H1 (cell line): ENCODE results near the gene PTN. TPM values are rescaled to one million over a fixed set of nuclear protein-coding genes. Genes with fewer than 3 reads are reported as not detected.

Source experiments
- CTCF ChIA-PET: fragments of 300-600 bp; sonication (Branson Sonifier 250); formaldehyde crosslinking; loops from one replicate; lab custom pipeline; 2021; ENCODE audit not compliant: partially characterized antibody; lab: Charles Lee
- POLR2A ChIA-PET: fragments of 300-600 bp; sonication (Branson Sonifier 250); formaldehyde crosslinking; loops from one replicate; lab custom pipeline; 2021; ENCODE audit warnings: inconsistent platforms; ENCODE audit not compliant: partially characterized antibody; lab: Charles Lee
- DNase-seq, 2 experiments: peaks; one replicate each; pipeline versions ENCODE4 v3.0.0 to v3.0.0-alpha.2; 2010 to 2022; ENCODE audit warnings: low spot score in 2 of 2, low read depth in 1 of 2, mixed read lengths in 1 of 2
- FAIRE-seq: peaks from 2 replicates; lab custom pipeline; 2011; peaks lifted over from hg19 to GRCh38; lab: Jason Lieb, UNC
- H2AFZ ChIP-seq: 2 replicates; pipeline ENCODE4 v1.8.1; 2012; ENCODE audit warnings: low read length, inconsistent platforms
- H2AK5ac ChIP-seq: 2 replicates; pipeline ENCODE4 v1.6.1; 2013; ENCODE audit warnings: low read depth, low read length
- H2BK120ac ChIP-seq: replicated peaks from 2 replicates; pipeline ENCODE3; 2013; ENCODE audit warnings: low read depth, low read length, inconsistent platforms
- H2BK12ac ChIP-seq: 2 replicates; pipeline ENCODE4 v1.6.1; 2013; ENCODE audit warnings: low read depth, low read length
- H2BK15ac ChIP-seq: 2 replicates; pipeline ENCODE4 v1.6.1; 2013; ENCODE audit warnings: low read length
- H2BK20ac ChIP-seq: 2 replicates; pipeline ENCODE4 v1.6.1; 2013; ENCODE audit warnings: low read length
- H2BK5ac ChIP-seq: 2 replicates; pipeline ENCODE4 v1.6.1; 2013; ENCODE audit warnings: low read depth, low read length
- H3K14ac ChIP-seq: 2 replicates; pipeline ENCODE4 v1.6.1; 2013; ENCODE audit warnings: inconsistent platforms; ENCODE audit not compliant: insufficient read length
- H3K18ac ChIP-seq: 2 replicates; pipeline ENCODE4 v1.6.1; 2013; ENCODE audit warnings: low read length; ENCODE audit errors: extremely low read depth
- H3K23ac ChIP-seq: 2 replicates; pipeline ENCODE4 v1.6.1; 2013; ENCODE audit warnings: inconsistent platforms; ENCODE audit not compliant: insufficient read length
- H3K23me2 ChIP-seq: 2 replicates; pipeline ENCODE4 v1.6.1; 2013; ENCODE audit warnings: low read depth, low read length
- H3K27ac ChIP-seq: 2 replicates; pipeline ENCODE4 v1.6.1; 2011; ENCODE audit warnings: low read depth, low read length, inconsistent platforms
- H3K27me3 ChIP-seq, 4 experiments: replicated peaks in 1 of 4; 1 replicate in 1 of 4; 2 replicates in 3 of 4; pipeline versions ENCODE4 v1.6.1 to v1.8.1; 2011 to 2013; ENCODE audit warnings: low read length in 3 of 4, mild to moderate bottlenecking in 3 of 4, inconsistent platforms in 2 of 4, mixed read lengths in 2 of 4, moderate library complexity in 1 of 4; ENCODE audit not compliant: control insufficient read depth in 3 of 4, insufficient read depth in 3 of 4; ENCODE audit errors: extremely low read depth in 1 of 4
- H3K36me3 ChIP-seq, 4 experiments: 2 replicates each; pipeline versions ENCODE4 v1.6.1 to v1.8.1; 2011 to 2013; ENCODE audit warnings: mild to moderate bottlenecking in 4 of 4, low read length in 3 of 4, moderate library complexity in 2 of 4, control low read depth in 1 of 4, inconsistent platforms in 1 of 4; ENCODE audit not compliant: insufficient read depth in 4 of 4, control insufficient read depth in 2 of 4
- H3K4ac ChIP-seq: replicated peaks from 2 replicates; pipeline ENCODE3; 2013; ENCODE audit warnings: low read length, low read depth, mixed read lengths, inconsistent platforms; ENCODE audit not compliant: insufficient read length
- H3K4me1 ChIP-seq, 4 experiments: replicated peaks in 1 of 4; 1 replicate in 1 of 4; 2 replicates in 3 of 4; pipeline versions ENCODE4 v1.6.1 to v1.8.1; 2011 to 2013; ENCODE audit warnings: low read length in 3 of 4, inconsistent platforms in 2 of 4, mixed read lengths in 1 of 4; ENCODE audit not compliant: insufficient read depth in 4 of 4, control insufficient read depth in 3 of 4
- H3K4me2 ChIP-seq, 2 experiments: 2 replicates each; pipeline versions ENCODE4 v1.6.1 to v1.8.1; 2011 to 2013; ENCODE audit warnings: low read depth in 2 of 2, low read length in 2 of 2, control low read depth in 1 of 2, inconsistent platforms in 1 of 2, mild to moderate bottlenecking in 1 of 2; ENCODE audit not compliant: insufficient read depth in 1 of 2
- H3K4me3 ChIP-seq, 4 experiments: fragments of 200-600, 300-600 bp in 1 of 4; sonication (generic), shearing (Covaris generic), sonication (Bioruptor Twin) in 1 of 4; 2 replicates each; pipeline versions ENCODE4 v1.5.1 to v1.8.1; 2011 to 2016; ENCODE audit warnings: low read length in 4 of 4, low read depth in 3 of 4, control low read depth in 2 of 4, inconsistent platforms in 2 of 4, mild to moderate bottlenecking in 2 of 4, mixed read lengths in 1 of 4, moderate library complexity in 1 of 4; ENCODE audit not compliant: insufficient read depth in 2 of 4; ENCODE audit errors: extremely low read depth in 1 of 4
- H3K56ac ChIP-seq: replicated peaks from 2 replicates; pipeline ENCODE3; 2013; ENCODE audit warnings: low read depth, mild to moderate bottlenecking, mixed read lengths, low read length, inconsistent platforms; ENCODE audit not compliant: insufficient read length
- H3K79me1 ChIP-seq: 2 replicates; pipeline ENCODE4 v1.6.1; 2013; ENCODE audit warnings: low read depth, low read length, control low read depth
- H3K79me2 ChIP-seq, 2 experiments: 2 replicates each; pipeline versions ENCODE4 v1.6.1 to v1.8.1; 2012 to 2013; ENCODE audit warnings: low read length in 2 of 2, mild to moderate bottlenecking in 2 of 2, inconsistent platforms in 1 of 2; ENCODE audit not compliant: insufficient read depth in 2 of 2, control insufficient read depth in 1 of 2
- H3K9ac ChIP-seq, 4 experiments: replicated peaks in 1 of 4; 1 replicate in 1 of 4; 2 replicates in 3 of 4; pipeline versions ENCODE4 v1.6.1 to v1.8.1; 2011 to 2013; ENCODE audit warnings: low read depth in 3 of 4, low read length in 3 of 4, control low read depth in 2 of 4, mild to moderate bottlenecking in 2 of 4, moderate library complexity in 2 of 4, inconsistent platforms in 1 of 4; ENCODE audit errors: extremely low read depth in 1 of 4
- H3K9me3 ChIP-seq, 2 experiments: 2 replicates each; pipeline versions ENCODE4 v1.6.1 to v1.8.1; 2012 to 2013; ENCODE audit warnings: mild to moderate bottlenecking in 2 of 2, moderate library complexity in 2 of 2, control low read depth in 1 of 2, inconsistent platforms in 1 of 2, low read depth in 1 of 2, low read length in 1 of 2, mixed read lengths in 1 of 2; ENCODE audit not compliant: insufficient read depth in 2 of 2
- H4K20me1 ChIP-seq, 2 experiments: replicated peaks in 1 of 2; 2 replicates each; pipeline versions ENCODE3 to v1.8.1; 2011 to 2013; ENCODE audit warnings: inconsistent platforms in 2 of 2, low read length in 2 of 2, mild to moderate bottlenecking in 1 of 2; ENCODE audit not compliant: insufficient read depth in 2 of 2, control insufficient read depth in 1 of 2
- H4K5ac ChIP-seq: 2 replicates; pipeline ENCODE4 v1.6.1; 2013; ENCODE audit warnings: low read length, low read depth, mixed read lengths, inconsistent platforms; ENCODE audit not compliant: insufficient read length
- H4K8ac ChIP-seq: 2 replicates; pipeline ENCODE4 v1.8.0; 2013; ENCODE audit warnings: mild to moderate bottlenecking, moderate library complexity, low read length, inconsistent platforms; ENCODE audit not compliant: insufficient read depth; ENCODE audit errors: extremely low read depth
- H4K91ac ChIP-seq: replicated peaks from 2 replicates; pipeline ENCODE3; 2013; ENCODE audit warnings: low read length, mixed read lengths, inconsistent platforms; ENCODE audit not compliant: insufficient read length
- CBX5 ChIP-seq: fragments of 300-800, 300-1000 bp; sonication (generic); IDR thresholded peaks from 2 replicates; pipeline ENCODE4 v1.7.1; 2016; ENCODE audit warnings: antibody characterized with exemption, low read length, low read depth
- CTCF ChIP-seq, 3 experiments: IDR thresholded peaks; 1 replicate in 2 of 3; 2 replicates in 1 of 3; pipeline versions ENCODE4 v1.5.1 to v1.6.1; 2011; ENCODE audit warnings: low read length in 3 of 3, mild to moderate bottlenecking in 3 of 3, inconsistent platforms in 2 of 3, low read depth in 1 of 3, moderate library complexity in 1 of 3; ENCODE audit not compliant: insufficient read depth in 1 of 3; ENCODE audit errors: control extremely low read depth in 1 of 3
- EGR1 ChIP-seq: IDR thresholded peaks from 2 replicates; pipeline ENCODE4 v1.6.1; 2011; ENCODE audit warnings: low read depth, low read length, borderline replicate concordance
- EZH2 ChIP-seq: fragments of 200-600 bp; sonication (generic); IDR thresholded peaks from 2 replicates; pipeline ENCODE4 v1.7.1; 2012; ENCODE audit warnings: low read depth, mild to moderate bottlenecking, moderate library complexity, low read length, inconsistent platforms; ENCODE audit not compliant: severe bottlenecking
- JUN ChIP-seq: IDR thresholded peaks from 2 replicates; pipeline ENCODE4 v1.6.1; 2011; ENCODE audit warnings: low read depth, mild to moderate bottlenecking, improper control_type of control experiment, low read length
- WGBS, 2 experiments: shearing (Covaris generic) in 1 of 2; methylation state at CpG; one replicate each; pipeline versions ENCODE4 v1.1.6 to v1.1.7; 2013 to 2015; ENCODE audit warnings: low lambda C conversion rate in 2 of 2, mixed read lengths in 2 of 2, inconsistent platforms in 1 of 2, low coverage in 1 of 2, missing lambda C conversion rate in 1 of 2; ENCODE audit not compliant: insufficient replicate concordance in 2 of 2, insufficient coverage in 1 of 2, insufficient read length in 1 of 2; ENCODE audit errors: extremely low coverage in 1 of 2, missing lambda C conversion rate in 1 of 2; 5-methylcytosine and 5-hydroxymethylcytosine counted together
- polyA plus RNA-seq, 7 experiments: library from polyadenylated mRNA; depleted of rRNA in 3 of 7; stranded (reverse) in 5 of 7; unstranded in 2 of 7; fragments of >200 nt in 5 of 7; fragments of 200-250 nt in 2 of 7; gene quantifications; 1 replicate in 5 of 7; 2 replicates in 1 of 7; 4 replicates in 1 of 7; pipeline versions ENCODE4 v1.2.1 to v1.2.3, GENCODE V29; 2011 to 2013; ENCODE audit warnings: missing spikeins in 2 of 7, mixed read lengths in 2 of 7
- total RNA-seq: library from RNA; stranded (reverse); fragmentation: NEBNext Ultra II Directional; extraction: Animal tissue kit (Norgen Biotek cat#: 25700); gene quantifications from 2 replicates; pipeline ENCODE4 v1.2.1, GENCODE V29; 2021

PTN gene
- total and polyA plus RNA-seq, 2 of the 8 experiments (the other 6 are each of a cell fraction or from before 2014, with no cell fraction given): 23.1 to 27.8 TPM

- Histone ChIP-seq H3K27ac (no peak overlapping the region), H3K36me3 (no peaks in the 10 kb centered on the region), H3K4me2 (no peak overlapping the region), H2BK12ac (no peak overlapping the region), H2BK5ac (no peak overlapping the region), H3K56ac (no peak overlapping the region), H2BK15ac (no peak overlapping the region), H4K5ac (no peak overlapping the region), H3K4me1 (no peaks in the 10 kb centered on the region), H4K20me1 (no peaks in the 10 kb centered on the region), H4K91ac (no peak overlapping the region), H3K4ac (no peak overlapping the region), H3K79me2 (no peaks in the 10 kb centered on the region), H3K18ac (no peak overlapping the region), H3K23ac (no peak overlapping the region), H3K9ac (no peak overlapping the region), H3K79me1 (no peaks in the 10 kb centered on the region), H3K27me3 (no peaks in the 10 kb centered on the region), H3K9me3 (no peaks in the 10 kb centered on the region), H2BK20ac (no peak overlapping the region), H3K14ac (no peak overlapping the region), H2AFZ (no peak overlapping the region), H3K4me3 (no peak overlapping the region), H2AK5ac (no peak overlapping the region), H3K23me2 (no peaks in the 10 kb centered on the region), H2BK120ac (no peak overlapping the region), H4K8ac (no peak overlapping the region)
- ChIA-PET CTCF (interaction anchor here (0.6 to 2.0 kb wide), 5 partner anchors 10 to 455 kb away, joined by 3 to 9 read pairs (median 3); no protein-coding TSS in a partner anchor), POLR2A (interaction anchor here (1.1 kb wide), 1 partner anchor 10 kb away, joined by 3 read pairs; no protein-coding TSS in a partner anchor)
- FAIRE-seq (no peak), DNase-seq (no peak)
- 72% methylated on average over 6 of the region's 6 CpGs; no CpG with 5 or more reads in 1 of the 2 experiments for WGBS, 2 experiments
- TF ChIP-seq CTCF (IDR thresholded peaks at IDR 0.05; ENCODE audit: control extremely low read depth in 1 of 3, insufficient read depth in 1 of 3, low read depth in 1 of 3, low read length in 3 of 3): no peak
- TF ChIP-seq JUN: no peak
- no peak for TF ChIP-seq EGR1
- TF ChIP-seq EZH2: no peak
- TF ChIP-seq CBX5: no peak
Measured at GRCh38 chr7:137305901-137306621, 37.5 kb downstream of the PTN start.
